Parathyroid adenoma (tissue), 2 donors: ENCODE results near the gene CAMTA1.

ENCODE experiments used
- H2AFZ ChIP-seq: fragments of 300-600 bp; sonication (generic); one replicate; pipeline ENCODE4 v1.7.0; 2017; ENCODE audit warnings: antibody characterized with exemption, mild to moderate bottlenecking
- H3K27ac ChIP-seq: fragments of 300-600 bp; sonication (generic); one replicate; pipeline ENCODE4 v1.7.0; 2017
- H3K27me3 ChIP-seq: fragments of 300-600 bp; sonication (generic); one replicate; pipeline ENCODE4 v1.7.0; 2017; ENCODE audit warnings: low read length; ENCODE audit not compliant: control insufficient read depth, insufficient read depth
- H3K36me3 ChIP-seq: fragments of 300-600 bp; sonication (generic); one replicate; pipeline ENCODE4 v1.7.0; 2017; ENCODE audit warnings: low read length; ENCODE audit not compliant: control insufficient read depth, insufficient read depth
- H3K4me1 ChIP-seq: fragments of 300-600 bp; sonication (generic); one replicate; pipeline ENCODE4 v1.7.0; 2017; ENCODE audit warnings: control low read depth
- H3K4me2 ChIP-seq: fragments of 300-600 bp; sonication (generic); one replicate; pipeline ENCODE4 v1.7.0; 2017; ENCODE audit warnings: low read length
- H3K4me3 ChIP-seq: fragments of 300-600 bp; sonication (generic); one replicate; pipeline ENCODE4 v1.7.0; 2017; ENCODE audit warnings: low read depth, low read length
- H3K79me2 ChIP-seq: fragments of 300-600 bp; sonication (generic); one replicate; pipeline ENCODE4 v1.7.0; 2017; ENCODE audit warnings: control low read depth
- H3K9ac ChIP-seq: fragments of 300-600 bp; sonication (generic); one replicate; pipeline ENCODE4 v1.7.0; 2017; ENCODE audit warnings: mild to moderate bottlenecking
- H3K9me3 ChIP-seq: fragments of 300-600 bp; sonication (generic); one replicate; pipeline ENCODE4 v1.7.0; 2017; ENCODE audit warnings: low read length; ENCODE audit not compliant: control insufficient read depth
- CTCF ChIP-seq: fragments of 300-600 bp; sonication (generic); IDR thresholded peaks from one replicate; pipeline ENCODE4 v1.7.0; 2017; ENCODE audit warnings: antibody characterized with exemption, mild to moderate bottlenecking
- donor health status: primary hyperparathyroidism.

Gene CAMTA1

GRCh38 chr1:7478809-7479499 is 693.7 kb downstream of the CAMTA1 start:
- no peak overlapping the region for H3K27ac ChIP-seq

GRCh38 chr1:7479571-7479970 is 694.3 kb downstream of the CAMTA1 start:
- no peaks in the 10 kb centered on the region for H3K9me3 ChIP-seq
- no peaks in the 10 kb centered on the region for H3K27me3 ChIP-seq
- H3K27ac ChIP-seq = no peak overlapping the region
- no peak overlapping the region for H2AFZ ChIP-seq
- H3K36me3 ChIP-seq = no peaks in the 10 kb centered on the region
- H3K4me3 ChIP-seq = no peak overlapping the region
- no peaks in the 10 kb centered on the region for H3K4me1 ChIP-seq
- TF ChIP-seq CTCF = no peak
- H3K9ac ChIP-seq = no peak overlapping the region
- H3K79me2 ChIP-seq = no peaks in the 10 kb centered on the region
- no peak overlapping the region for H3K4me2 ChIP-seq

More at GRCh38 chr1:7478809-7479499, 693.7 kb downstream of the CAMTA1 start:
- H3K36me3 ChIP-seq = no peaks in the 10 kb centered on the region
- H3K9me3 ChIP-seq = no peaks in the 10 kb centered on the region
- H3K9ac ChIP-seq = no peak overlapping the region
- no peaks in the 10 kb centered on the region for H3K27me3 ChIP-seq
- H3K4me3 ChIP-seq = no peak overlapping the region
- H3K4me2 ChIP-seq = no peak overlapping the region
- no peak overlapping the region for H2AFZ ChIP-seq
- H3K4me1 ChIP-seq = no peaks in the 10 kb centered on the region
- H3K79me2 ChIP-seq = no peaks in the 10 kb centered on the region
- TF ChIP-seq CTCF = no peak

- Histone ChIP-seq H3K27me3 (no peaks in the 10 kb centered on the region), H3K4me2 (no peak overlapping the region), H3K9ac (no peak overlapping the region), H3K4me3 (no peak overlapping the region), H3K9me3 (no peaks in the 10 kb centered on the region), H3K79me2 (no peaks in the 10 kb centered on the region), H2AFZ (no peak overlapping the region), H3K36me3 (no peaks in the 10 kb centered on the region), H3K27ac (no peak overlapping the region), H3K4me1 (no peaks in the 10 kb centered on the region)
- TF ChIP-seq CTCF = no peak
These were observed 695.9 kb downstream of the CAMTA1 start for GRCh38 chr1:7481194-7481593.

GRCh38 chr1:7482077-7482476 is 696.8 kb downstream of the CAMTA1 start:
- H3K4me2 ChIP-seq = no peak overlapping the region
- H3K27me3 ChIP-seq = no peaks in the 10 kb centered on the region
- H3K4me3 ChIP-seq = no peak overlapping the region
- no peaks in the 10 kb centered on the region for H3K9me3 ChIP-seq
- no peaks in the 10 kb centered on the region for H3K79me2 ChIP-seq
- TF ChIP-seq CTCF = no peak
- H3K36me3 ChIP-seq = no peaks in the 10 kb centered on the region
- no peak overlapping the region for H2AFZ ChIP-seq
- no peak overlapping the region for H3K27ac ChIP-seq
- no peak overlapping the region for H3K9ac ChIP-seq
- no peaks in the 10 kb centered on the region for H3K4me1 ChIP-seq
